Measurements from ENCODE around the gene RNF207.

- TF ChIP-seq, protein P1, sequence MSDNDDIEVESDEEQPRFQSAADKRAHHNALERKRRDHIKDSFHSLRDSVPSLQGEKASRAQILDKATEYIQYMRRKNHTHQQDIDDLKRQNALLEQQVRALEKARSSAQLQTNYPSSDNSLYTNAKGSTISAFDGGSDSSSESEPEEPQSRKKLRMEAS (IDR thresholded peaks at IDR 0.05) = no peak
- TF ChIP-seq CTCF (IDR thresholded peaks at IDR 0.05; ENCODE audit: low read depth, low read length, missing input control) (no peak), FOXA1 (IDR thresholded peaks at IDR 0.05) (no peak), EGR1 (IDR thresholded peaks at IDR 0.05; ENCODE audit: low read depth in 2 of 2) (no peak), RAD21 (IDR thresholded peaks at IDR 0.05) (no peak), RXRA (IDR thresholded peaks at IDR 0.05) (no peak)
- TF ChIP-seq, protein P2, sequence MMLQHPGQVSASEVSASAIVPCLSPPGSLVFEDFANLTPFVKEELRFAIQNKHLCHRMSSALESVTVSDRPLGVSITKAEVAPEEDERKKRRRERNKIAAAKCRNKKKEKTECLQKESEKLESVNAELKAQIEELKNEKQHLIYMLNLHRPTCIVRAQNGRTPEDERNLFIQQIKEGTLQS (IDR thresholded peaks at IDR 0.05) = no peak
- TF ChIP-seq, protein P3, sequence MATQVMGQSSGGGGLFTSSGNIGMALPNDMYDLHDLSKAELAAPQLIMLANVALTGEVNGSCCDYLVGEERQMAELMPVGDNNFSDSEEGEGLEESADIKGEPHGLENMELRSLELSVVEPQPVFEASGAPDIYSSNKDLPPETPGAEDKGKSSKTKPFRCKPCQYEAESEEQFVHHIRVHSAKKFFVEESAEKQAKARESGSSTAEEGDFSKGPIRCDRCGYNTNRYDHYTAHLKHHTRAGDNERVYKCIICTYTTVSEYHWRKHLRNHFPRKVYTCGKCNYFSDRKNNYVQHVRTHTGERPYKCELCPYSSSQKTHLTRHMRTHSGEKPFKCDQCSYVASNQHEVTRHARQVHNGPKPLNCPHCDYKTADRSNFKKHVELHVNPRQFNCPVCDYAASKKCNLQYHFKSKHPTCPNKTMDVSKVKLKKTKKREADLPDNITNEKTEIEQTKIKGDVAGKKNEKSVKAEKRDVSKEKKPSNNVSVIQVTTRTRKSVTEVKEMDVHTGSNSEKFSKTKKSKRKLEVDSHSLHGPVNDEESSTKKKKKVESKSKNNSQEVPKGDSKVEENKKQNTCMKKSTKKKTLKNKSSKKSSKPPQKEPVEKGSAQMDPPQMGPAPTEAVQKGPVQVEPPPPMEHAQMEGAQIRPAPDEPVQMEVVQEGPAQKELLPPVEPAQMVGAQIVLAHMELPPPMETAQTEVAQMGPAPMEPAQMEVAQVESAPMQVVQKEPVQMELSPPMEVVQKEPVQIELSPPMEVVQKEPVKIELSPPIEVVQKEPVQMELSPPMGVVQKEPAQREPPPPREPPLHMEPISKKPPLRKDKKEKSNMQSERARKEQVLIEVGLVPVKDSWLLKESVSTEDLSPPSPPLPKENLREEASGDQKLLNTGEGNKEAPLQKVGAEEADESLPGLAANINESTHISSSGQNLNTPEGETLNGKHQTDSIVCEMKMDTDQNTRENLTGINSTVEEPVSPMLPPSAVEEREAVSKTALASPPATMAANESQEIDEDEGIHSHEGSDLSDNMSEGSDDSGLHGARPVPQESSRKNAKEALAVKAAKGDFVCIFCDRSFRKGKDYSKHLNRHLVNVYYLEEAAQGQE (IDR thresholded peaks at IDR 0.05) = no peak
These were observed 27.0 kb upstream of the RNF207 start for GRCh38 chr1:6178751-6179563.
